DMS 273 treated with DMSO at 0.1 percent for 48 hours (cell line): Measurements from ENCODE around the gene SENP1.

Experiments
- DNase-seq: peaks from one replicate; lab custom pipeline; 2025; lab: John Stamatoyannopoulos, UW

Gene SENP1

DNA sequence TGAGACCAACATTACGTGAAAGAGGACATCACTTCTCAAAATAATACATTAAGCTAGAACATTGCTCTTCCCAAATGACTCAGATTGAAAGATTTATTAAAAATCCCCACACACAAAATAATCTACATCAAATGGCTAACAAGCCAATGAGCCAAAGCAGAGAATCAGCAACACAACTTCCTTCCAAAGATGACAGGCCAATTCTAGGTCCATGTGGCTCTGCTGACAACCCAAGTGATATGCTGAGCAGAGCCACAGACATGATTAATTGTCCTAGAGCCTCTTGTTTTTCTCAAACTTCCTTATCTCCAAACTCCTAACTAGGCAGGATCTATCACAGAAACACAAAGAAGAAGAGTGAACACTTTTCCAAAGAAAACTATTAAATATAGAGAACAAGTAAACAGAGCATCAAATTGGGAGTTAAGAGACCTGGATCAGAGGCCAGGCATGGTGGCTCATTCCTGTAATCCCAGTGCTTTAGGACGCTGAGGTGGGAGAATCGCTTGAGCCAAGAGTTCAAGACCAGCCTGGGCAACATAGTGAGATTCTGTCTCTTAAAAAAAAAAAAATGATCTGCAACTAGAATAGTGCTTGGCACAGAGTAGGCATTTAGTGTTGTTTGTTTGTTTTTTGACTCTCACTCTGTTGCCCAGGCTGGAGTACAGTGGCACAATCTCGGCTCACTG, 38.5 kb downstream of the SENP1 start:
- no peak for DNase-seq

DNA sequence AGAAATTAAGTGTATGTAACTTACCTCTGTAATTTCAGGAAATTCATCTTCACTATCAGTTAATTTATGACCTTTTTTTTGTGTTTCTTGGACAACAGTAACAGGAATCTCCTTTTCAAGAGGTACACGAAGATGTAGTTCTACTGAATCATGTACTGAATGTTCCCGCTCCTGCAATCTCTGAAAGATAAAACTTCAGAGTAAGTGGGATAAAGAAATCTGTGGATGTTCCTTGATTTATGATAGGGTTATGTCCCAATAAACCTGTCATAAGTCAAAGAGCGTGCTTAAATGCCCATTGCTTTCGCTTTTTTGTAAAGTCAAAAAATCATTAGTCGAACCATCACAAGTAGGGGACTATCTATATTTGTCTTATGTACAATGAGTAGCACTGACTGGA, 40.8 kb downstream of the SENP1 start:
- no peak for DNase-seq

DNA sequence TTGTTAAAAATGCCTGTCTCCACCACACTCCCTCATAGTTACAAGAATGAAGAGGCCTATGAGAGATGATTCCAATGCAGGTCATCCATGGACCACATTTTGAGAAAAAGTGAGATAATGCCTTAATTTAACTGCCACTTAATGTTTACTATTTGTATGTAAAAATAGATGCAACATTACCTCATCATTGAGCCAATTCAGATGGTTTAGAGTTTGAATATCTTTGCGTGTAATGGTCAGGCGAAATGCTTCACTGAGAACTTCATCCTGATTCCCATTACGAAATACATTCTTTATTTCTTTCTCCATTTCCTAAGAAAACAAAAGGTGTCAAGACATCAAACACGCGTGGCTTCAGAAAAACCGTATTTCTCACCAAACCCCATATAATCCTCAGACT, 42.3 kb downstream of the SENP1 start:
- no peak for DNase-seq

DNA sequence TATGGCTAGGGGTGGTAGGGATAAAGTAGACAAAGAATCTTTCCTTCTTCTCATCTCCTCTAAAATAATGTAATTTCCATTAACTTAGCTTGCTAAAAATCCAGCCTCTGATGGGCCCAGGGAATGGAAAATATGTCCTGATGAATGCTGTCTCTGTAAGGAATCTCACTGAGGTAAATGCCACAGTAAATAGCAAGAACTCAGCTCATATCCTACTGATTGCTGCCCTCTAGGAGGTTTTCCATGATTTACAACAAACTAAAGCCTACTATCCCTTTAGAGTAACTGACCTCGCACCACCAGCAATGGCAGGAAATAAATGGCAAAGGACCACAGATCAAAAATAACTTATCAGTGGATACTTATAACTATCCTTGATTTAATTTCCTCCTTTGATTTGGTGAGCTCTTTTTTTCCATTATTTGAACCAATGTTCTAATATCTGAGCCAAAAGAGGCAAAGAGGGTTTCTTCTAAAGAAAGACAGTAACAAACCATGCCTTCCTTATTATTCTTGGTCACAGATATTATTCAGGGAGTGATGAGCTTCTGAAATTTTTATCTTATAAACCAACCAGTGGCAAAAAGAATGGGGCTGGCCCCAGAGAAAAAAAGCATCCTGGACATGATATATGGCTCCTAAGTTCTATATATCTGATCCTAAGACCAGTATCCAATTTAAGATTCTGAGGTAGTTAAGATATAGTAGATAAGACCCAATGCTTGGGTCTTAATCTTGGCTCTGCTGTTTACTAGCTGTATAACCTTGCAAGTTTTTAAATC, 43.8 kb downstream of the SENP1 start:
- DNase-seq = no peak

DNA sequence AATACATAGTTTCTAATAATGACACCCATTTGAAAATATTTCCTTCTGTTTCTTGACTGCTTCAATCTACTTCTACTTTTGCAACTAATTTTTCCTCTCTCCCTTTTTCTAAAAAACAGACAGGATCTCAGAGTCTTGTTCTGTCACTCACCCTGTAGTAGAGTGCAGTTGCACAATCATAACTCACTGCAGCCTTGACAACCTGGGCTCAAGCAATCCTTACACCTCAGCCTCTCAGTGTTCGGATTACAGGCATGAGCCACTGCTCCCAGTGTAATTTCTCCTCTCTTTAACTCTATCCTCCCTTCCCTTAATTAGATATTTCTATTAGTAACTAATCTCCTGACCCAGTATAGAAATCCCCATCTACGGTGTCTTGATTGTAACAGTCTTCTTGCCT, 45.4 kb downstream of the SENP1 start:
- DNase-seq = no peak

DNA sequence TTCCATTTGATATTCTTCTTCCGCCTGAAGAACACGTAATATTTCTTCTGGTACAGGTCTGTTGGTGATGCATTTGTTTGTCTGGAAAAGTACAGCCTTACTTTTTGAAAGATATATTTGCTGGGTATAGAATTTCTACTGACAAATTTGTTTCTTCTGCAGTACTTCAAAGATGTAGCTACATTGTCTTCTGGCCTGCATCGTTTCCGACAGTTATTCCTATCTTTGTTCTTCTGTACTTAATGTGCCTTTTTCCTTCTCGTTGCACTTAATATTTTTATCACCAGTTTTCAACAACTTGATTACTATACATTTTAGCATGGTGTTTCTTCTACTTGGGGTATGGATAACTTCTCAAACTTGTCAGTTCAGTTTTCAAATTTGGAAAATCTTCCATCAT, 47.1 kb downstream of the SENP1 start:
- no peak for DNase-seq

DNA sequence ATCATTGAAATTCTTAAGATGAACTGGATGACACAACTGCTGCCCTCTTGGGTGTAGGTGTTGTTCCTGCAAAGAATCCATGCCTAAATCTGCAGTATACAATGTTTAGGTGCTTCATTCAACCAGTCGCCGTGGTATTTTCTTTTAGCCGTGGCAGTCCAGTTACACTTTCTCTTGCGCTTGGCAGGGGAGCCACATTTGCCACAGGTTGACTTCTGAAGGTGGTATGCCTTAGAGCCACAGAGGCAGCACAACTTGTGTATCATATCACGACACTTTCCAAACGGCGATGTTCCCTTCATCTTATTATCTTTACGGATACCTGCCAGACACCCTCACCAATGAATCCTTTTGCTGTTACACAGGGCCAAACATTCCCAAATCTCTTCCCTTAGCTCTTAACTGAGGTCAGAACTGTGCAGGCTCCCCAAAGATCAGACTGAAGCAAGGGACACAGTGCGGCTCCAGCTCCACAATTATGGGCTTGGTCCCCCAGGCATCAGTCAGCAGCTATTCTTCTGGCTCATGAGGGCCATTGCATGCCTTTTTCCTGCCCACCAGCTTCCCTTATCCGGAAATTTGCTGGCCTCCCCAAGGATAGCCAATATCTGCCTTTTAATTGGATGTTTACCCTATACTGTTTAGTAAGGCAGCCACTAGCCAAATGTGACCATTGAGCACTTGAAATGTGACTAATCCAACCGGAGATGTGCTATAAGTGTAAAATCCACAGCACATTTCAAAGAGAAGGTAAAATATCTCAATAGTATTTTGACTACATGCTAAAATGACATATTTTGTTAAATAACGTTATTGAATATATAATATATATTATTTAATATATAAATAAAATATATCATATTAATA, 50.7 kb downstream of the SENP1 start:
- DNase-seq = no peak

DNA sequence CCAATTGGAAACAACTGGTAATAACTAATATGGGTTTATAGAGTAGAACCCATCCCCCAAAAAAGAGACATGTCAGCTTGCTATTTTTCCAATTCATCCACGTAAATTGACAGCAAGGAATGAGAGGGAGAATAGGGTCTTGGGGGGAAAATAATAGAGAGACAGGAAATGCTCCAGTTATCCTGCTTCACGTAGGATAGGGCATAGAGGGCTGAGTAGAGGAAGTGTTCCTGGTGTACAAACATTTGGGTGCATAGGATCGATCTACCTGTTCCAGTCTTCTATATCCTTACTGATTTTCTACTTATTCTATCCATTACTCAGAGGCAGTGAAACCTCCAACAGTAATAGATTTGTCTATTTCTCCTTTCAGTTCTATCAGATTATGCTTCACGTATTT, 52.0 kb downstream of the SENP1 start:
- no peak for DNase-seq

DNA sequence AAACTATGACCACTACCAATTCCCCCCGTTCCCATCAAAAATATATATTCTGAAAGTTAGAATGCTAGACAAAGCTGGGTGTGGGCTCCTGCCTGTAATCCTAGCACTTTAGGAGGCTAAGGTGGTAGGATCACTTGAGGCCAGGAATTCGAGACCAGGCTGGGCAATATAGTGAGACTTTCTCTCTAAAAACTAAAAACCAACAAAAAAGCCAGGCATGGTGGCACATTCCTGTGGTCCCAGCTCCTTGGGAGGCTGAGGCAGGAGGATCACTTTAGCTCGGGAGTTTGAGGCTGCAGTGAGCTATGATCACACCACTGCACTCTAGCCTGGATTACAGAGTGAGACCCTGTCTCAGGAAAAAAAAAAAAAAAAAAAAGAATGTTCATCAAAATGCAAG, 52.8 kb downstream of the SENP1 start:
- no peak for DNase-seq

DNA sequence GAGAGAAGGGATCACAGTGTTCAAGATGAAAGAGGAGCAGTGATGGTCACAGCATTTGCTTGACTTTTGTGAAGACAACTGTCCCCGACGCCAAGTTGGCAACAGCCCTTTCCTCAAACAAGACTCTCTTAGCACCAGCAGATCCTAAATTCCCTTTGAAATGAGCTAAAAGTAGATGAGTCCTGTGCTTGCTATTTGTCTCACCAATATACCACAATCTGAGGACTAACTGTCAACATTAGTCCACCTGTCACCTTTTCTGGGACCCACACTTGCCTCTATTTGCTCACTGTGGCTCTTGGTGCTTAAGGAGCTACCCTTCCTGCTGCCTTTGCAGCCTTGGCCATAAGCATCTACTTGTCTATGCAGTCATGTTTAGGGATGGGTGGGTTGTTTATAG, 54.2 kb downstream of the SENP1 start:
- DNase-seq = no peak

DNA sequence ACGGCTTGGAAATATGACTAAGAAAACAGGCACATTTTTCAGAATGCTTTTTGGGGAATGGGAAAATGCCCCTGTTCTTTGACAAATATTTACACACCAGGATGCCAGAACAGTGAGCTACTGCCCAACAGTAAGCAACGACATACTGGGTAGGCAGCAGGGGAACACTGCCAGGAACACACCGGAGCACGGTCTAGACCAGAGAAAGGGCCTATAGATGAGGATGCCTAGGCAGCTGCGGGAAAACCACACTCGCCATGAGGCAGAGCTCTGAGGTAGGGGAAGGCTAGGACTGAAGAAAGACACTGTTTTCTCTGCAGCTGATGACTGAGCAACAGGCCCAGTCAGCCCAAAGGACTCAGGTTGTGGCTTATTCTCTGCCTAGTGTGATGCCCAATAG, 55.7 kb downstream of the SENP1 start:
- DNase-seq = no peak

DNA sequence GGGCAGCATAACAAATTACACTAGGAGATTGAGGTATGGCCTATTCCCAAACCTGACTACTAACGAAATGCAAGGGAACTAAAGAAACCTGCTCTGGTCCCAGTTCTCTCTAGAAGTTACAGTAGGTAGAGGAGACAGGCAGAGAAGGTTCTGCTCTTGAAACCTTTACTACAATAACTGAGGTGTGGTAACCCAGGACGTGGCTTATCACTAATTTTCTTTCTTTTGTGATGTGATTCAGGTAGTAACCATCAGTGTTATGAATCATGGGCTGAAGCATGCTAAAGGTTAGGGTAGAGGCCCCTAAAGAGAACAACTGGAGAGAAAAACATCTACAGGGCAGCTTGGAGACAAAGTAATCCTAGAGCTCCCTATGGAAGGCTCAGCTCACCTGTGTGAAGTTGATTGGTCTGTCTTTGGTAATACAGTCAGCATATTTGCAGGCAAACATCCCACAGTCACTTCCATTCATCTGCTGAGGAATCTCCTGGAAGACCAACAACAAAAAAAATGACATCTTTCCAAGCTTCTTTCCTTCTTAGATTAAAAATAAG, 59.8 kb downstream of the SENP1 start:
- DNase-seq = no peak

DNA sequence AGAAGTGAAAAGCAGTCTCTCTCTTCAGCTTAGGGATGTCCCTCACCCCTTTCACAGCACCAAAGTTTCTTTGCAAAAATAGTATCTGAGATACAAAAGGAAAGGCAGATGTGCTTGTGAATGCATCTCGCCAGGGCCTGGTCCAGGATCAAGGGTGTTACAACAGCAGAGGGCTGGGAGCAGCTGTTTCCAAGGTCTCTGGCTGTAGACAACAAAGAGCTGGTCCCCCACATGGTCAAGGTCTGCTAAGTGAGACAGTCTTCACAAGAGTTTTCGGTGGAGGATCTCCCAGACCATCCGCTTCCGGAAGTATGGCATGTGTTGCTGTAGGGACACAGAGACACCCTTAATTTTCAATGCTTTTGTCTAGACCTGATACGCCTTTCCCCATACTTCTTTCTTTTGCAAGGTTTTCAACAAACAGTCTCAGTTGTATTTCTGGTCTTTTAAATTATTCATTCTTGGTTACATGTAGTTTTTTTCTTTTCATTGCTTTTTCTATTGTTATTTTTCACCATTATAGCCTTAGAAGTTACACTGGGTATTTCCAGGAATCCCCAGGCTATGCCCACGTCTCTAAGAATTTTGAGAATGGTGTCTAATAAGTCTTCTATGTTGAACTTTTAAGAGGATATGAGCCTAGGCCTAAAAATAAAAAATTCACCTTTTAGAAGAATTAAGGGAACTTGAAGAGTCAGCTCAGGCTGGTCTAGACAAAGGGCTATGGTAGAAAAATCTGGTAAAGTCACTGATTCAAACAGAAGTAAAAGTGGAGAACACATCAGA, 60.6 kb downstream of the SENP1 start:
- no peak for DNase-seq

DNA sequence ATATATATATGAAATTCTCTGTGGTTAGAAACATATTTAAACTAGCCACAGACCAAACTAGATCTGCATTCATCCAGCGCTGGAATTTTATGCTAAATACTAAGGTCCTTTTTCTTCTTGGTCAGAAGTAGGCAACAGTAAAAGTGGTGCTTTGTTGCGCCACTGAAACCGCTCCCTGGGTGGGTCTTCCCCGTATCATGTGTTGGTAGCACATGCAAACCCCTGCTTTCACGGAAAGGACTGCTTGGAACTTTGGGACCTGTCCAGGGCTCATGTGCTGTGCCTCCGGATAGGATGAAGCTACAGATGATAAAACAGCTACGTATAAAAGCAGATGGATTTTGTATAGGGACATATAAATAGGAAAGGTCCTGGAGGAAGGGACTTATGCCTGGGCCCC, 61.5 kb downstream of the SENP1 start:
- DNase-seq = no peak

DNA sequence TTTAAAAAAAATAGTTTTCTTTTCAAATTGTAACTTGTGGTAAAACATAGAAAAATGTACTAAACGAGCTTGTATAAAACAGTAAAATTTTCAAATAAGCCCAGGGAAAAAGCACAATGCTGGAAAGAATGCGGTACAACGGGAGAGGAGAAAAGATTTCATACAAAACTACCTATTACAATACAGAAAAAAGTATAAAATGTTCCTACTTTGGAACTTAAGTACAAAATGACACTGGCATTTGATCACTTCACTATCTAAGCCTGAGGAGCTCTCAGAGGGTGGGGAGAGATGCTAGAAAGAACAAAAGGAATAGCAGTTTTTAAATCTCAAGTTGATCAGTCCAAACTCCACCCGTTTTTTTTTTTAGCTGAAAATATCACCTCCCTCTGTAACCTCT, 62.1 kb downstream of the SENP1 start:
- DNase-seq = no peak

DNA sequence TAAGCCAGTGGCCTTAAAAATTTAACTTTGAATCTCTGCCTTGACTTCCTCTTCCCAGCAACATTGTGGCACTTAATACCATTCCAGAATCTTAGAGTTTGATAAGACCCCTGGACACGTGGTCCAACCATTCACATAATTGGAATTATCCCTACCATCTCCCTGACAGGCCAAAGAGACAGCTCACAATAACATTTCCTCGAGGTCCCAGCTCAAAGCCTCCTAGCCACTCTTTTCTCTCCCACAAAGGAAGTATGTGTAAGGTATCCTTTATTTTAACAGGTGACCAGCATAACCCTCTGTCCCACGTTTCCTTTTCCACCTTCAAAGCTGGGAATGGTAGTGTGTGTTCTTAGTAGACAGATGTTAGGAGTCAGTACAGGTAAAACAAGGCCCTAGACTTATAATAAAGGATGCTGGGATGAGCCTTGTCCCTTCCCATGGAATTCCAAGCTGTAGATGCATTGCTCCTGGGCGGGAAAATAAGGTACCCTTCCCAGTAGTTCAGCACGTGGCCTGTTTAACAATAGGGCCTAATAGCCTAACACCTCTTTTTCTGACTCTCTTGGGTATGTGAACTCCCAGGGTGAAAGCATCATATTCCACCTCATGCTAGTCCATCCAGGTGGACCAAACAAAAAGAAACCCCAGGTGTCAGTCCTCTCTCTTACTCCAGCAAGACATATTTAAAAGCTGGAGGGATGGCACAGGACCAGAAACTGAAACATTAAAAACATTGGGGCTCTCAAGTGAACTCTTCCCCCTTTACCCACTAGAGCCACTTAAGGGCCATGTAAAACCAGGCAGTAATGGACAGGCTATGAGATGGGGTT, 64.1 kb downstream of the SENP1 start:
- no peak for DNase-seq

DNA sequence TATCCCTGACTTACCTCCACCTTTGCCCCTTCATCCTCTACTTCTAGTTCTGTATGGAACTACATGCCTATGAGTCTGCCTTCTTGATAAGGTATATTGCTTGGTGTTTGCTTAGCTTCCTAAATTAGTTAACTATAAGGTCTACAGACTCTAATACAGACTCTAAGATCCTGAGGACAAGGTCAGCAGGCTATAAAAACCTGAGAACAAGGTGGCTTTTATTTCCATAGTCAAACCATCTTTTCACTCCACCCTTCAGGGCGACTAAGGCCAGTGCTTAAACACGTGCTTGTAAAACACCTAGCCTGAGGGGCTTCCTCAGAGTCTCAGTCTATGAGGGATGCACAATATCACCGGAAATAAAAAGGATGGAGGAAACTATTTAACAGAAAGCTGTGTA, 65.5 kb downstream of the SENP1 start:
- no peak for DNase-seq

DNA sequence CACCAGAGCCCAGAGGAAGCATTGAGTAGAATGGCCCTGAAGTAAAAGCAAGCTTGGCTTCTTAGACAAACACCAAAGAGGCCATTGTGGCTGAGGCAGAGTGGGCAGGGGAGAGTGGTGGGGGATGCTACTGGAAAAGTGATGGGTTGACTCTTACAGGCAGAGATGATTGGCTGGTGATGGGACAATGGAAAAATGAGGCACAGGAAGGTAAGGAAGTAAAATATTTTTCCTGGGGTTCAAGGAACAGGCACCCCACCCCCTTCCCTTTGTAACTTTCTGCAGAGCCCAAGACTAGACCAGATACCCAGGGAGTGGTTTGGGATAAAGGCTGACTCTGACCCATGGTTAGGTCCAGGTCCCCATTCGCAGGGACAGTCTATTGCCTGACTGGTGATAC, 66.7 kb downstream of the SENP1 start:
- DNase-seq = no peak

DNA sequence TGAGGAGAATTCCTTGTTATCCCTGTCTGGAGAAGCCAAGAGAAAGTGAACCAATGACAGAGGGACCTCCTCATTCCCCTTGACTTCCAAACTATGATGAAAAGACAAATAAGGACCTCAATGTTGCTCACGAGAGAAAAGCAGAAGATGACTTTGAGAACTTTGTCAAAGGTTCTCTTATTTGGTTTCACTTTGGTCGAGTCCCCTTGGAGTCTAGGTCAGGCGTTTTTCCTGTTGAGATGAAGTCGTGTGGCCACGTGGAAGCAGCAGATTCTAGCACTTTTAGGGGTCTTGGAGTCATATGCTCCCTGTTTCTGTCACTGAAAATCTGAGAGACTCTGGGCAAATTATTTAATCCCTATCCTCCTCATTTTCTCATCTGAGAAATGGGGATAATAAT, 67.8 kb downstream of the SENP1 start:
- no peak for DNase-seq

DNA sequence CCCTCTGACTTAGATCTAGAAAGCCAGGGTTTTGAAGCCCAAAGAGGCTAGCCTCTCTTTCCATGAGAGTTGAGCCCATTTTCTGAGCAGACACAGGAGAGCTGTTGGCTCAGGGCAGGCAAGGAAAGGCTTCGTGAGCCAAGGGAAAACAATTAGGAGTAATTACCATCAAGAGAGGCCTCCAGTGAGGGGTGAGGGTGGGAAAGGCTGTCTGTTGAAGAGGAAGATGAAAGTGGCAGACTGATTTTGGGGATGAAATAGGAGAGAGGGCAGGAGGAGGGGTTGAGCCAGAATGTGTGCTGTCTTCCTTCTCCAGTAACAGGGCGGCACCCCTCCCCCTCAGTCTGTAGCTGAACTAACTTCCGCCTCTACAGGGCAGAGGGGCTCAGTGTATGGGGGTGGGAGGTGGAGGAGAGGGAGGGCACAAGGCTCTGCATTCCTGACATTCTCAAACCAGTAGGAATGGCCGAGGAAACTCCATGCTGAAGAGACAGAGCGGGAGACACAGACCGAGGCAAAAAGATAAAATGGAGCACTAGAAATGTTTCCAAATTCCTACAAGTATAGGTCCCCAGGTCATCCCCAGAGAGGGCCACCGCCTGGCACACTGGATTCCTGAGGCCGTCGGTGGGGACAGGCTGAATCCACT, 68.5 kb downstream of the SENP1 start:
- DNase-seq = no peak
